Adrenal gland (tissue), 5 donors: ENCODE results near the gene LRFN4.

Experiments
- POLR2A ChIP-seq, 2 donors: fragments of 450-650 bp; IDR thresholded peaks; one replicate each; pipeline ENCODE4 v1.6.1; 2017; ENCODE audit warnings: antibody characterized with exemption in 2 of 2, mild to moderate bottlenecking in 2 of 2, moderate library complexity in 1 of 2
- TF ChIP-seq, protein P1 (sequence below), 6 experiments: fragments of 450-650 bp in 4 of 6; fragments of 200-600 bp in 2 of 6; sonication (generic) in 1 of 6; IDR thresholded peaks; 1 replicate in 5 of 6; 2 replicates in 1 of 6; pipeline versions ENCODE4 v1.5.1 to v1.8.0; 2016 to 2021; ENCODE audit warnings: antibody characterized with exemption in 6 of 6, mild to moderate bottlenecking in 2 of 6, moderate library complexity in 1 of 6
- donor health status: DM: no; HTN: no; CAD: no.

DNA sequence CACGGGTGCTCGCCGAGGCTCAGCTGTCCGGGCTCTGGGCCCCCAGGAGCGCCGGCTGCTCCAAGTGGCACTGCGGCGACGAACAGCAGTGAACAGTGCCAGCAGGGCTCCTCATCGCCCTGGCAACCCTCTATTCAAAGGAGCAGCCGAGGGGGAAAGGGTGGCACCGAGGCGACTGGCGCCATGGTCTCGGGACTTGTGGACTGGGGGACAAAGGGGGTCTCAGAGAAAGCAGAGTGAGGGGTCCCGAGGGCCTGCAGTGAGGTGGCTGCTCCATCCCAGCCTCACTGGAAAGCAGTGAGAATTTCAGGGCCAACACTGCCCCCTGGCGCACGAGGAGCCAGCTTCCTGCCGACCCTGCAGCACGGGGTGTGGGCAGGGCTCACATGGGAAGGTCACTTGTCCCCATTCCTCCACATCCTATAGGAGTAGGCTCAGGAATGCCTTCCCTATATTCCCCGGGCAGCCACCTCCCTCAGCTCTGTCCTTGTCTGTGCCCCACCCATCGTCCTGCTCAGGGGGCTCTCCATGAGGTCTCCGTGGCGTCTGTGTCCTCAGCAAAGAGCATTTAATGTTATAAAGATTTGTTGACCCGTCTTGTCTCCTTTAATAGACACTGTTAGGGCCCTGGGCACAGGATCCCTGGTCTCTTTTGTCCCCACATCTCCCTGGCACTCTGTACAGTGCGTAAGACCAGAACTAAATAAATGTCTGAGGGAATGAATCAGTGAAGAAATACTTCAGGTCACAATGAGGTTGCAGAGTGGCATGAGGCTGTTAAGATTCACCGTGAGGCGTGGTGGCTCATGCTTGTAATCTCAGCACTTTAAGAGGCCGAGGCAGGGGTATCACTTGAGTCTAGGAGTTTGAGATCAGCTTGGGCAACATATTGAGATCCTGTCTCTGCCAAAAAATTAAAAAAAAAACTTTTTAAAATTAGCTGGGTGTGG is 26.4 kb downstream of the LRFN4 start:
- TF ChIP-seq, protein P1, sequence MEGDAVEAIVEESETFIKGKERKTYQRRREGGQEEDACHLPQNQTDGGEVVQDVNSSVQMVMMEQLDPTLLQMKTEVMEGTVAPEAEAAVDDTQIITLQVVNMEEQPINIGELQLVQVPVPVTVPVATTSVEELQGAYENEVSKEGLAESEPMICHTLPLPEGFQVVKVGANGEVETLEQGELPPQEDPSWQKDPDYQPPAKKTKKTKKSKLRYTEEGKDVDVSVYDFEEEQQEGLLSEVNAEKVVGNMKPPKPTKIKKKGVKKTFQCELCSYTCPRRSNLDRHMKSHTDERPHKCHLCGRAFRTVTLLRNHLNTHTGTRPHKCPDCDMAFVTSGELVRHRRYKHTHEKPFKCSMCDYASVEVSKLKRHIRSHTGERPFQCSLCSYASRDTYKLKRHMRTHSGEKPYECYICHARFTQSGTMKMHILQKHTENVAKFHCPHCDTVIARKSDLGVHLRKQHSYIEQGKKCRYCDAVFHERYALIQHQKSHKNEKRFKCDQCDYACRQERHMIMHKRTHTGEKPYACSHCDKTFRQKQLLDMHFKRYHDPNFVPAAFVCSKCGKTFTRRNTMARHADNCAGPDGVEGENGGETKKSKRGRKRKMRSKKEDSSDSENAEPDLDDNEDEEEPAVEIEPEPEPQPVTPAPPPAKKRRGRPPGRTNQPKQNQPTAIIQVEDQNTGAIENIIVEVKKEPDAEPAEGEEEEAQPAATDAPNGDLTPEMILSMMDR (IDR thresholded peaks at IDR 0.05), result peak; percentile 33 to 74 (median 66)
- TF ChIP-seq POLR2A (IDR thresholded peaks at IDR 0.05), result no peak
